Measurements from ENCODE around the gene IL4R.
A peak's percentile ranks its signal among the peaks of the same experiment; 100 is the strongest.
"Not testable (repeated sequence)": the region's sequence is repeated elsewhere in the genome, so short reads cannot be mapped to it uniquely, and the experiment has no call there.

IL4R gene

GRCh38 chr16:27329376-27330079 lies 15.8 kb downstream of the IL4R start:
- DNase-seq (ENCODE audit: low spot score) = not testable (repeated sequence)

GRCh38 chr16:27330542-27330941 lies 16.8 kb downstream of the IL4R start:
- peak; percentile 77 for DNase-seq (ENCODE audit: low spot score)

GRCh38 chr16:27332105-27332504 lies 18.3 kb downstream of the IL4R start:
- DNase-seq (ENCODE audit: low spot score) = no peak

- no peak for DNase-seq (ENCODE audit: low spot score)
Measured at GRCh38 chr16:27333104-27333503, 19.3 kb downstream of the IL4R start.

GRCh38 chr16:27333549-27333948 lies 19.8 kb downstream of the IL4R start:
- no peak for DNase-seq (ENCODE audit: low spot score)

GRCh38 chr16:27334192-27334764 lies 20.5 kb downstream of the IL4R start:
- DNase-seq (ENCODE audit: low spot score) = no peak

GRCh38 chr16:27334838-27335237 lies 21.1 kb downstream of the IL4R start:
- no peak for DNase-seq (ENCODE audit: low spot score)

- DNase-seq (ENCODE audit: low spot score) = no peak
Measured at GRCh38 chr16:27335349-27336053, 21.7 kb downstream of the IL4R start.

GRCh38 chr16:27337024-27337423 lies 23.2 kb downstream of the IL4R start:
- no peak for DNase-seq (ENCODE audit: low spot score)

GRCh38 chr16:27339180-27339579 lies 25.4 kb downstream of the IL4R start:
- DNase-seq (ENCODE audit: low spot score) = no peak

- no peak for DNase-seq (ENCODE audit: low spot score)
Measured at GRCh38 chr16:27340654-27341053, 26.9 kb downstream of the IL4R start.

- no peak for DNase-seq (ENCODE audit: low spot score)
Measured at GRCh38 chr16:27341549-27341948, 27.8 kb downstream of the IL4R start.

- DNase-seq (ENCODE audit: low spot score) = no peak
Measured at GRCh38 chr16:27341971-27342370, 28.2 kb downstream of the IL4R start.

- no peak for DNase-seq (ENCODE audit: low spot score)
Measured at GRCh38 chr16:27344721-27345120, 30.9 kb downstream of the IL4R start.

- no peak for DNase-seq (ENCODE audit: low spot score)
Measured at GRCh38 chr16:27345201-27345600, 31.4 kb downstream of the IL4R start.

GRCh38 chr16:27346819-27347218 lies 33.0 kb downstream of the IL4R start:
- DNase-seq (ENCODE audit: low spot score) = no peak

- DNase-seq (ENCODE audit: low spot score) = no peak
Measured at GRCh38 chr16:27347930-27348685, 34.3 kb downstream of the IL4R start.

- DNase-seq (ENCODE audit: low spot score) = no peak
Measured at GRCh38 chr16:27349276-27349675, 35.5 kb downstream of the IL4R start.

- no peak for DNase-seq (ENCODE audit: low spot score)
Measured at GRCh38 chr16:27350006-27350405, 36.2 kb downstream of the IL4R start.

- no peak for DNase-seq (ENCODE audit: low spot score)
Measured at GRCh38 chr16:27351989-27352388, 38.2 kb downstream of the IL4R start.

- DNase-seq (ENCODE audit: low spot score) = no peak
Measured at GRCh38 chr16:27353853-27354252, 40.1 kb downstream of the IL4R start.

- DNase-seq (ENCODE audit: low spot score) = peak; percentile 39
Measured at GRCh38 chr16:27355610-27356009, 41.8 kb downstream of the IL4R start.

GRCh38 chr16:27356794-27357193 lies 43.0 kb downstream of the IL4R start:
- no peak for DNase-seq (ENCODE audit: low spot score)
